Coronary artery (tissue), 2 donors: Measurements from ENCODE around the gene UNC13D.

ENCODE experiments used
- DNase-seq: peaks from one replicate; pipeline ENCODE4 v3.0.0-alpha.2; 2017; ENCODE audit warnings: low spot score
- H3K27ac ChIP-seq, 2 donors: fragments of 200-600 bp; sonication (generic); one replicate each; pipeline ENCODE4 v1.5.1; 2016 to 2019
- H3K4me3 ChIP-seq: fragments of 200-600 bp; sonication (generic); 2 replicates; pipeline ENCODE4 v1.5.1; 2016; ENCODE audit warnings: mild to moderate bottlenecking, moderate library complexity
- CTCF ChIP-seq: fragments of 200-600 bp; sonication (generic); IDR thresholded peaks from one replicate; pipeline ENCODE4 v1.5.1; 2019; ENCODE audit warnings: antibody characterized with exemption

Gene UNC13D

GRCh38 chr17:75845933-75846691 is 1.9 kb upstream of the UNC13D start:
- Histone ChIP-seq H3K4me3 (no peak overlapping the region), H3K27ac (peak overlapping the region; percentile 91 to 96)
- no peak for DNase-seq
- no peak for TF ChIP-seq CTCF

- Histone ChIP-seq H3K27ac (peak overlapping the region; percentile 91 to 96), H3K4me3 (peak overlapping the region; percentile 54)
- DNase-seq = peak; percentile 96
- peak; percentile 87 for TF ChIP-seq CTCF
These were observed 981 bp upstream of the UNC13D start for GRCh38 chr17:75845058-75845711.

GRCh38 chr17:75844530-75845057 is 390 bp upstream of the UNC13D start:
- Histone ChIP-seq H3K27ac (peak overlapping the region; percentile 91 to 96), H3K4me3 (peak overlapping the region; percentile 54)
- TF ChIP-seq CTCF = no peak
- DNase-seq = no peak

GRCh38 chr17:75842963-75843576 is 1.1 kb downstream of the UNC13D start:
- no peak for TF ChIP-seq CTCF
- DNase-seq = no peak
- peak overlapping the region; percentile 54 for H3K4me3 ChIP-seq
- peak overlapping the region in 1 of 2 donors; percentile 96 for H3K27ac ChIP-seq

- no peak for DNase-seq
- no peak overlapping the region for H3K4me3 ChIP-seq
- no peak for TF ChIP-seq CTCF
- H3K27ac ChIP-seq = no peak overlapping the region
These were observed 1.8 kb downstream of the UNC13D start for GRCh38 chr17:75842411-75842810.

- H3K27ac ChIP-seq = no peak overlapping the region
- no peak for DNase-seq
- H3K4me3 ChIP-seq = no peak overlapping the region
- no peak for TF ChIP-seq CTCF
These were observed 3.4 kb downstream of the UNC13D start for GRCh38 chr17:75840799-75841164.
